Fibroblast of villous mesenchyme (primary cell): ENCODE measurements around the gene CCDC93. TPM values are rescaled to one million over a fixed set of nuclear protein-coding genes. Genes with fewer than 3 reads are reported as not detected.

Experiments
- DNase-seq: peaks from one replicate; pipeline ENCODE4 v3.0.0-alpha.2; 2010; ENCODE audit warnings: low read depth
- H3K4me3 ChIP-seq: 2 replicates; pipeline ENCODE4 v1.5.1; 2011; ENCODE audit warnings: low read depth, mild to moderate bottlenecking, low read length
- CTCF ChIP-seq: IDR thresholded peaks from 2 replicates; pipeline ENCODE4 v1.5.1; 2012; ENCODE audit warnings: low read depth, mild to moderate bottlenecking, low read length; ENCODE audit not compliant: insufficient read depth
- total RNA-seq: library from RNA; depleted of rRNA; stranded (reverse); fragments of >200 nt; gene quantifications from 2 replicates; pipeline ENCODE4 v1.2.3, GENCODE V29; 2012

The CCDC93 gene
- total RNA-seq, 1 donor = 28.1 TPM

DNA sequence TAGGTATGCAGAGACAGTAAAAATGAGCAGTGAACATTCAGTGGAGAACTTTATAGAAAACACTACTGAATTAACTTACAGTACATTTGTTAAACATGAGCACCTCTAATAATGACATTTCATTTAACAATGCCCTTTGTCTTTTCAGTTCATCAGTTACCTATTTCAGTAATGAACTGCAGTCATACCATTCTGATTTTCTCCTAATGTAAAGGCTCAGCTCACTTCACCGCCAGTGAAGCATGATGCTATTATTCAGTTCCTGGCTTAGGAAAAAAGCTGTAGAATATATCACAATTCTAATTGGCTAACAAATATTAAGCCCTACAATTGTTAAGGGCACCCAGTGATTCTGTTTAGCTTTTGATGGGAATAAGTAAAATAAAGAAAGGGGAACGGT is 37.1 kb upstream of the CCDC93 start:
- H3K4me3 ChIP-seq = no peak overlapping the region
- DNase-seq = no peak
- TF ChIP-seq CTCF = no peak

- no peak for TF ChIP-seq CTCF
These were observed 36.5 kb upstream of the CCDC93 start for GRCh38 chr2:118050386-118050785.

DNA sequence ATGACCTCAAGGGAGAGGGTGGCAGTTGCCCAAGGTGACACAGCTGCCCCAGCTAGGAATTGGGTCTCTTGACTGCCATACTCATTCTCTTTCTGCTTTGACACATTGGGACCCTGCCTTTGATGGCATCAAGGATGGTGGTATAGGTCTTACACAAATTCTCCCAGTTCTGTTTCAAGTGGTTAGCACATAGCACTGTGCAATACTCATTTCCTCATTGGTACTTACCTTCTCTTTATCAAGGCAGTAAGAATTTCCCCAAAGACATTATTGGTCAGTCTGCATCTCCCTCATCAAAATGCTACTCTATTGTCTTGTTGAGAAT is 35.9 kb upstream of the CCDC93 start:
- DNase-seq = no peak
- no peak for TF ChIP-seq CTCF

More at GRCh38 chr2:118050386-118050785, 36.5 kb upstream of the CCDC93 start:
- H3K4me3 ChIP-seq = no peak overlapping the region
- peak; percentile 73 for DNase-seq

GRCh38 chr2:118049140-118049815 is 35.4 kb upstream of the CCDC93 start:
- no peak for TF ChIP-seq CTCF
- DNase-seq = no peak
- no peak overlapping the region for H3K4me3 ChIP-seq

More for the DNA sequence above, 35.9 kb upstream of the CCDC93 start:
- H3K4me3 ChIP-seq = no peak overlapping the region

DNA sequence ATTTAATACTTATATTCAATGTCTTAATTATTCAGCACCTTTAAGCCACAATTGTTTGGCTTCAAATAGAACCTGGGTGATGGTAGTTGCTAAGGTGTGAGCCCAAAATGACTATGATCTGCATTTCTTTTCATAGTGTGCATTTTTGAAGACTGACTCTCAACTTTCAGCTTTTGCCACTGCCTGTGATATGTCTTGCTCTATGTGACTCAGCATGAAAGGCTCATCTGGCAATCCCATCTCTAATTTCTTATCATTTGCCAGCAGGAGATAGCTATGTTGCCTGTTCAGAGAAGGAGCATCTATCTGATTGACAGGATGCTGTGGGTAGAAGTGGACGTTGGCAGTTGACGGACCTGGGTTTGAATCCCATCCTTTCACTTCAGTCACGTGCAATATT is 34.5 kb upstream of the CCDC93 start:
- TF ChIP-seq CTCF = no peak
- no peak for DNase-seq
- no peak overlapping the region for H3K4me3 ChIP-seq

DNA sequence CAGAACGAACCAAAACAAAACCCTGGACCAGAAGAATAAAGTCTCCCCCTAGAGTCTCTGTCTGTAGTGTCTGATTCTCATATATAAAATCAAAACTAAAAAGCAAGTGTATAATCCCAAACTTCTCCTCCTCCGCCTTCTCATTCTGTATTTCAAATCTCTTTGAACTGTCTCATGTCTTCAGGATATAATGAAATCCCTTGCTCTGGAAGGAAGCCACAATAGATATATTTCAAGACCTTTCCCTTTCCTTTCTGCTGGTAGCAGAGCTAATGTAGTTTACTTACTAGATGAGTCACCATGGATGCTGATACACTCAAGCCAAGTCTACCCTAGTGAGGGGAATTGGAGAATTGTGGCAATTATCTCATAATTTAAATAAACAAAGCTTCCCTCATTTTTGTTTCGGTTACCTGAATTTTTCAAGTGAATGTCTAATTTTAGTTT is 33.5 kb upstream of the CCDC93 start:
- no peak for TF ChIP-seq CTCF
- DNase-seq = peak; percentile 57
- no peak overlapping the region for H3K4me3 ChIP-seq
